ENCODE measurements around the gene ESYT1. TPM values are rescaled to one million over a fixed set of nuclear protein-coding genes. Genes with fewer than 3 reads are reported as not detected.

ESYT1 gene
- total RNA-seq, 1 experiment from 2014 or later, result 152 TPM

- Histone ChIP-seq H3K36me3 (ENCODE audit: control insufficient read depth, insufficient read depth, low read length) (peaks cover 2% of the 10 kb centered on the region; the same call in 1 of the 2 replicates), H3K27me3 (ENCODE audit: control insufficient read depth, insufficient read depth, low read length) (no peaks in the 10 kb centered on the region), H3K27ac (ENCODE audit: low read length) (peak overlapping the region; percentile 88), H3K9me3 (ENCODE audit: control insufficient read depth, insufficient read depth, low read depth, low read length) (no peaks in the 10 kb centered on the region), H3K4me3 (ENCODE audit: low read depth in 2 of 2, low read length in 2 of 2) (peak overlapping the region; percentile 74 to 78), H3K4me1 (ENCODE audit: control insufficient read depth, insufficient read depth, low read length) (peaks cover 20% of the 10 kb centered on the region)
- POLR2A ChIA-PET, result no interaction called here
- CTCF ChIA-PET, result no interaction called here
- BruUV-seq (replicated peaks), result no TSS peak
- ATAC-seq, result no peak
- in situ Hi-C loops (cut with HindIII; ENCODE audit: low pct_unique_long_range_greater_than_20kb, low sequenced_read_pairs) (no loop called here), intact Hi-C loops (cut with micrococcal nuclease; ENCODE audit: unreplicated experiment) (no loop called here)
- peak; percentile 46 for TF ChIP-seq POLR2AphosphoS5 (IDR thresholded peaks at IDR 0.05; ENCODE audit: low read depth, low read length)
- no peak for TF ChIP-seq SIN3A (IDR thresholded peaks at IDR 0.05; ENCODE audit: borderline replicate concordance, insufficient read depth, low read depth, low read length)
- no peak for DNase-seq (ENCODE audit: low read depth, low spot score)
These were observed 32.2 kb downstream of the ESYT1 start for GRCh38 chr12:56160193-56160763.

GRCh38 chr12:56160894-56161689 lies 33.0 kb downstream of the ESYT1 start:
- no peak for DNase-seq (ENCODE audit: low read depth, low spot score)
- in situ Hi-C loops (cut with HindIII; ENCODE audit: low pct_unique_long_range_greater_than_20kb, low sequenced_read_pairs) (no loop called here), intact Hi-C loops (cut with micrococcal nuclease; ENCODE audit: unreplicated experiment) (no loop called here)
- Histone ChIP-seq H3K9me3 (ENCODE audit: control insufficient read depth, insufficient read depth, low read depth, low read length) (no peaks in the 10 kb centered on the region), H3K27me3 (ENCODE audit: control insufficient read depth, insufficient read depth, low read length) (no peaks in the 10 kb centered on the region), H3K4me3 (ENCODE audit: low read depth in 2 of 2, low read length in 2 of 2) (peak overlapping the region; percentile 74 to 78; a peak in 3 of 4 replicates), H3K4me1 (ENCODE audit: control insufficient read depth, insufficient read depth, low read length) (peaks cover 20% of the 10 kb centered on the region), H3K36me3 (ENCODE audit: control insufficient read depth, insufficient read depth, low read length) (peaks cover 2% of the 10 kb centered on the region; the same call in 1 of the 2 replicates), H3K27ac (ENCODE audit: low read length) (peak overlapping the region; percentile 35; the same call in 1 of the 2 replicates)
- ChIA-PET POLR2A (no interaction called here), CTCF (interaction anchor here (0.5 to 1.3 kb wide), 2 partner anchors 43 to 72 kb away, joined by 3 to 5 read pairs; partner anchors contain the start of gene ZC3H10)
- TF ChIP-seq SIN3A (IDR thresholded peaks at IDR 0.05; ENCODE audit: borderline replicate concordance, insufficient read depth, low read depth, low read length), result no peak
- TF ChIP-seq POLR2AphosphoS5 (IDR thresholded peaks at IDR 0.05; ENCODE audit: low read depth, low read length), result no peak; the same call in 1 of the 2 replicates
- no peak for TF ChIP-seq CTCF (IDR thresholded peaks at IDR 0.05)
- no peak for TF ChIP-seq TCF7L2 (IDR thresholded peaks at IDR 0.05; ENCODE audit: low read depth, low read length)
- no peak for TF ChIP-seq REST (IDR thresholded peaks at IDR 0.05; ENCODE audit: insufficient read depth in 1 of 2, low read depth in 2 of 2, low read length in 1 of 2)
- no TSS peak for BruUV-seq (replicated peaks)
- ATAC-seq, result no peak
